GM12873 (cell line): Measurements from ENCODE around the gene NEDD4L.

ENCODE experiments used
- TF ChIP-seq, protein P1 (sequence below): IDR thresholded peaks from 2 replicates; pipeline ENCODE4 v1.5.1; 2012; ENCODE audit warnings: low read depth, mild to moderate bottlenecking, moderate library complexity, low read length, control low read depth; ENCODE audit not compliant: insufficient read depth; ENCODE audit errors: missing control alignments

Gene NEDD4L

DNA sequence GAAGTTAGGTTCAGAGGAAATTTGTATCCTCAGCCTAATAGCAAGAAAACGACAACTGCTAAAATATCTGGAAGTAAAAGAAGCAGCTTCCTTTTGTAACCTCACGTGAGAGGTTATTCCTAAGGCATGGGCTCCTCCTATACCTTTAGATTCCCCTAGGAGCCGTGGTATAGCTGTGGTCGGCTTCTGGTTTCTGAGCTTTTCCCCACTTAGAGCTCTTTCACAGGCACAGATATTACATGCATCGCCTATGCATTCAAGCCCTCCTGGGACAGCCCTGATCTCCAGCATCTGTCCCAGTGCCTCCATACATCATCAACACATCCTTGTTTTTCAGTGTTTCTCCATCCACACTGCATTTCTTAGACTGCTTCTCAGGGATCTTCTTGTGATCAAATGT lies 295.9 kb downstream of the NEDD4L start:
- TF ChIP-seq, protein P1, sequence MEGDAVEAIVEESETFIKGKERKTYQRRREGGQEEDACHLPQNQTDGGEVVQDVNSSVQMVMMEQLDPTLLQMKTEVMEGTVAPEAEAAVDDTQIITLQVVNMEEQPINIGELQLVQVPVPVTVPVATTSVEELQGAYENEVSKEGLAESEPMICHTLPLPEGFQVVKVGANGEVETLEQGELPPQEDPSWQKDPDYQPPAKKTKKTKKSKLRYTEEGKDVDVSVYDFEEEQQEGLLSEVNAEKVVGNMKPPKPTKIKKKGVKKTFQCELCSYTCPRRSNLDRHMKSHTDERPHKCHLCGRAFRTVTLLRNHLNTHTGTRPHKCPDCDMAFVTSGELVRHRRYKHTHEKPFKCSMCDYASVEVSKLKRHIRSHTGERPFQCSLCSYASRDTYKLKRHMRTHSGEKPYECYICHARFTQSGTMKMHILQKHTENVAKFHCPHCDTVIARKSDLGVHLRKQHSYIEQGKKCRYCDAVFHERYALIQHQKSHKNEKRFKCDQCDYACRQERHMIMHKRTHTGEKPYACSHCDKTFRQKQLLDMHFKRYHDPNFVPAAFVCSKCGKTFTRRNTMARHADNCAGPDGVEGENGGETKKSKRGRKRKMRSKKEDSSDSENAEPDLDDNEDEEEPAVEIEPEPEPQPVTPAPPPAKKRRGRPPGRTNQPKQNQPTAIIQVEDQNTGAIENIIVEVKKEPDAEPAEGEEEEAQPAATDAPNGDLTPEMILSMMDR: no peak

DNA sequence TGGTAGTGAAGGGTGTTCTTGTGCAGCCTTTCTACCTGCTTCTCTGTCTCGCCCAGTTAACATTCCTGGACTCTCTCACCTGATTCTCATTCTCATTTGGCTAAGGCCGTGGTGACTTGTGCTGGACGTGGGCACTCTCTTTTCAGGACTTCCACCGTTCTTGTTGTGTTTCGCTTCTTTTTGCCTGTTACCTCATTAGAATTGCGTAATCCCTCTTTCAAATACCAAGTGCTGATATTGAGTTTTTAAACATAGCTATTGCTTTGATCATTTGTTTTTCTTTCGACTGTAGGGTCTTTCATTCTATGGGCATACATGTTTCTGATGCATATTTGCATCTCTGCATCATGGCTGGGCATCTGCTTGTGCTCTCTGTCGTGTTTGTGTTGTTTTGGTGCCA lies 297.9 kb downstream of the NEDD4L start:
- TF ChIP-seq, protein P1: no peak

DNA sequence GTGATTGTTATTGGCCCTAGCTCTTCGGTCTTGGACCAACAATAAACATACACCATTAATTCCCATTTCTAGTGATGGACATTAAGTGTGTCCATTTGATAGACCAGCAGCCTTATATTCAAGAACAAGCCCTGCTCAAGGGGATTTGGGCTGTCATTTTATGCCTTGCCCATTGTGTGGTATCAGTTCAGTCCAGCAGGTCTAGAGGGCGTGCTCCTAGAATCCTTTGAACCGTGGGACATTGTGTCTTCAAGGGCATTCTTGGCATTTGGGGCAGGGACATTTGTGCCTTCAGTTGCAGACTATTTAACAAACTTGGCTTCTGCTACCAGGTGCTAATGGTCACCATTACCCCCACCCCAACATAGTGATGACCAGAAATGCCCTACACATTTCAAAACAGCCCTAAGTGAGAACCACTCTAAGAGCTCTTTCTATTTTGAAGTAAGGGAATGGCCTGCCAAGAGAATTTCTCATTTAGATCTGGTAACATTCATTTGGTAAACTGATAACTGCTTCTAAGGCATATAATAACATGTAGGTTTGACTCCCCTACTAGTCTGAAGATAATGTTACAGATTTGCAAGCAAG lies 300.1 kb downstream of the NEDD4L start:
- TF ChIP-seq, protein P1: no peak

DNA sequence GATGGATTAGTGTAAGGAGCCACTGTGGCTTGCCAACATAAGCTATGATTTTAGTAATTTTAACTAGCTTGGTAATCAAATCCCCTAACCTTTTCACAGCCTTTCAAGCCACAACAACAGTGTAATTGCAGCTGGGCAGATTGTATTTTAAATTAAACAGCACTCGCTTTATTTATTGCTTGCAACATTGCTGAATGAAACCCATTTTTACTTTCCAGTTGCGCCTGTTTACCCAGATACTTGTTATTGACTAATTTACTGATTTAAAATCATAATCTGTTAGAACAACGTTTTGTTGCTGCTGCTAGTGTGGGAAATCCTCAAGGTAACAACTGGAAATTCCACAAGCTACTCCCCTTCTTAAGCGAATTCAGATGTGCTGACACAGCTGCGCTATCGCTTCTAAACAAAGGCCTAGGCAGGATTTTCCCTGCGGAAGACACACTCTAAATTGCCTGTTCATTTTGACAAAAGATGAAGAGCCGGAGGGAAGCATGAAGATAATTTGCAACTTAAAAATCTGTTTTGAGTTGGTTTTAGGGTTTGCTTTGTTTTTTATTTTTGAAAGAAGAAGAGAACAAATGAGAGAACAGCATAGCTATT lies 300.9 kb downstream of the NEDD4L start:
- TF ChIP-seq, protein P1: no peak

DNA sequence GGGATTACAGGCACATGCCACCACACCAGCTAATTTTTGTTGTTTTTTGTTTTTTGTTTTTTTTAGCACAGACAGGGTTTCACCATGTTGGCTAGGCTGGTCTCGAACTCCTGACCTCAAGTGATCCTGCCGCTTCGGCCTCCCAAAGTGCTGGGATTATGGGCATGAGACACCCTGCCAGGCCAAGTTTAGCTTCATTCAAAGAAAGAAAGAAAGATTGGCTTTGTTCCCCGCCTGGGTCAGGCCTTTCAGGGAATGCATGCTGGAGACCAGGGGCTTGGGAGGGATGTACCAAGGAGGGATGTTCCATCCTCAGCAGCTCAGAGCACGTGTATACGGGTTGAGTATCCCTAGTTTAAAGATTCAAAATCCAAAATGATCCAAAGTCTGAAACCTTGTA lies 301.8 kb downstream of the NEDD4L start:
- TF ChIP-seq, protein P1: no peak

DNA sequence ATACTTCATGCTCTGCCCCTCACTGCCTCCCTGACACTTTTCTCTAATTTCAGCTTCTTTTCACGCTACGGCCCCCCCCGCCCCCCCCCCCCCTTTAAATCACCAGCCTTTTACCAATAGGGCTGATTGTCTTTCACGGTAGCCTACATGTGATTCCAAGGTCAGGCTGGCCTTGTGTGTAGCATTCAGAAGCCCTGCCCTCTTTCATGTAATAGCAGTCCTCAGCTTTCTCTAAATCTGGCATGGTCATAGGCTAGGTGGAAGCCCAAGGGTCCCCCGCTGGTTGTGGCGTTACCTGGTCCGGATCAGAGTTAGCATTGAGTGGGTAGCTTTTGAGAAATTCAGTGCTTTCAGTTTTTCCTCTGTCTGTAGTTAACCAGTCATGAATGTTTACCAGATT lies 303.1 kb downstream of the NEDD4L start:
- TF ChIP-seq, protein P1: no peak

DNA sequence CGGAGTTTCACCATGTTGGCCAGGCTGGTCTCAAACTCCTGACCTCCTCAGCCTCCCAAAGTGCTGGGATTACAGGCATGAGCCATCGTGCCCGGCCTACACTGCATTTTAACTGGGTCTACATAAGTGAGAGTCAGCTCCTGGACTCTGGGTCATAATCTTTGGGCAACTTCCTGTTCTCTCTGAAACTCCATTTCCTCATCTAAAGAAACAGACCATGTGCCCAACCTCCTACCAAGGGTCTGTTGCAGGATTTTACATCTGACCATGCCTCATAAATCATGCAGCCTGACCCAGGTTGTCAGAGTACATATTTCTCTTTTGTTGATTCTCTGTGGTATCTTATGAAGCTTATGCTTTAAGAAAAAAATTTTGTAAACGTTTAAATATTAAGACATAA lies 304.5 kb downstream of the NEDD4L start:
- TF ChIP-seq, protein P1: no peak
